Activated naive CD4-positive, alpha-beta T cell treated with anti-CD3 and anti-CD28 coated beads, Interleukin-2, amount 50 U/mL, for 72 hours (primary cell): ENCODE data around the gene GDF11. TPM values are rescaled to one million over a fixed set of nuclear protein-coding genes. Genes with fewer than 3 reads are reported as not detected.

Source experiments
- ATAC-seq, 2 donors: fragments of 150-1000 bp; cut with Tn5 transposase; 2 replicates each; pipeline ENCODE4 v1.10.0; 2021; ENCODE audit warnings: mild to moderate bottlenecking in 2 of 2, moderate library complexity in 2 of 2
- DNase-seq, 2 donors: peaks; one replicate each; pipeline ENCODE4 v3.0.0; 2021 to 2022; ENCODE audit warnings: low spot score in 2 of 2
- H3K27ac Mint-ChIP-seq, 2 donors: one replicate each; pipeline ENCODE4 v1.8.0; 2022; ENCODE audit warnings: mild to moderate bottlenecking in 2 of 2, mixed read lengths in 2 of 2
- H3K36me3 Mint-ChIP-seq, 2 donors: one replicate each; pipeline ENCODE4 v1.8.0; 2022; ENCODE audit warnings: mixed read lengths in 2 of 2
- H3K9me3 Mint-ChIP-seq, 2 donors: one replicate each; pipeline ENCODE4 v1.8.0; 2022; ENCODE audit warnings: mixed read lengths in 2 of 2
- total RNA-seq, 2 donors: library from RNA; stranded (reverse); gene quantifications; one replicate each; pipeline ENCODE4 v1.2.3, GENCODE V29; 2022

GDF11 gene
- total RNA-seq, 2 donors from 2014 or later = 5.9 to 12.0 TPM

- no peak for ATAC-seq
- no peak for DNase-seq
- Mint-ChIP-seq H3K9me3 (no peaks in the 10 kb centered on the region), H3K27ac (peak overlapping the region in 1 of 2 donors; percentile 92), H3K36me3 (no peaks in the 10 kb centered on the region)
Measured at GRCh38 chr12:55718015-55718414, 24.9 kb upstream of the GDF11 start.

DNA sequence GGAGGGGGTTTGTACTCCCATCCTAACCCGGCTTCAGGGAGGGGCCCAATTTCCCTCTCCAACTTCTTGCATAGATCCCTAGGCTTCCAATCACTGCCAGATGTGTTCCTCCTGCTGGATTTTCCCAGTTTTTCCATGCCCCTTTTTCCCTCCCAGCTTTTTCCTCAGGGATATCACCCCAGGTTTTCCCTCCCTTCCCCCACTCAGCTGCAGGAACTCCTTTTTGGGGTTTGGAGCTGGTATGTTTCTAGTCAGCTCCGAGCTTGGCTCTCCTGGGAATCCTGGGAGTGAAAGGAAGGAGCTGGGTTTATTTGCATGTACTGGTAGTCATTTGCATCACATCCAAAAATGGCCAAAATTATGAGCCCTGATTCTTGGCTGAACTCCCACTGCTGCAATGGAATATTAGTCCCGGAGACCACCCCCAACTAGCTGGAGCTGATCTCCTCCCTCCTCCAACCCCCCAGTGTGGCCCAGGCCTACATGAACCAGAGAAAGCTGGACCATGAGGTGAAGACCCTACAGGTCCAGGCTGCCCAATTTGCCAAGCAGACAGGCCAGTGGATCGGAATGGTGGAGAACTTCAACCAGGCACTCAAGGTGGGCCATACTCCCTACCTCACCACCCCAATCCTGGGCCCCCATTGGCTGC lies 24.2 kb upstream of the GDF11 start:
- no peak for ATAC-seq
- no peak for DNase-seq
- Mint-ChIP-seq H3K36me3 (no peaks in the 10 kb centered on the region), H3K9me3 (no peaks in the 10 kb centered on the region), H3K27ac (no peak overlapping the region)

- Mint-ChIP-seq H3K27ac (no peak overlapping the region), H3K9me3 (no peaks in the 10 kb centered on the region), H3K36me3 (no peaks in the 10 kb centered on the region)
- ATAC-seq = no peak
- no peak for DNase-seq
Measured at GRCh38 chr12:55719371-55719770, 23.6 kb upstream of the GDF11 start.

DNA sequence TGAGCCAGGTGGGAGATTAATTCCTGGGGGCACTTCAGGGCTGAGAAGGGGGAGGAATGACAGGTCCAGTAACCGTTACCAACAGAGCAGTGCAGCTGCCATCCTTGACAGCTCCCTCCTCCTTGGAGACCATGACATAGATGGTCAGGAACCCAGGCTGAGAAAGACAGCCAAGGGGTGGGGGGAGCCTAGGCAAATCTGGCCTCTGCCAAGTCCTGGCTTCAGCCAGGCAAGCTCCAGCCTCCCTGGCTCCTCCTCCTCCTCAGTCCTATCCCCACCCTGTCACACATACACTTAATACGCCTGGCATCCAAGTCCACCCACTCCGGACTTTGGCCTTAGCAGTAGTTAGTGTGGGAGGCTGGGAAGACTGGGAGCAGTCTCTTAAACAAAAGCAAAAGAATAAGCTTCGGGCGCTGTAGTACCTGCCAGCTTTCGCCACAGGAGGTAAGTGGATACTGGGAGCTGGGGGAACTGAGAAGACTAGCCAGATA lies 22.8 kb upstream of the GDF11 start, which contains the start of gene RDH5:
Gene RDH5, plus strand, starts transcription at position 323 of the 494 bp plus-strand sequence. CDS start 792 bp downstream, outside the sequence.
- no peak within 1 kb of the TSS for H3K27ac Mint-ChIP-seq
- no peak for ATAC-seq
- no peaks in the 10 kb centered on the region for H3K9me3 Mint-ChIP-seq
- H3K36me3 Mint-ChIP-seq = no peaks in the 10 kb centered on the region
- no peak for DNase-seq

DNA sequence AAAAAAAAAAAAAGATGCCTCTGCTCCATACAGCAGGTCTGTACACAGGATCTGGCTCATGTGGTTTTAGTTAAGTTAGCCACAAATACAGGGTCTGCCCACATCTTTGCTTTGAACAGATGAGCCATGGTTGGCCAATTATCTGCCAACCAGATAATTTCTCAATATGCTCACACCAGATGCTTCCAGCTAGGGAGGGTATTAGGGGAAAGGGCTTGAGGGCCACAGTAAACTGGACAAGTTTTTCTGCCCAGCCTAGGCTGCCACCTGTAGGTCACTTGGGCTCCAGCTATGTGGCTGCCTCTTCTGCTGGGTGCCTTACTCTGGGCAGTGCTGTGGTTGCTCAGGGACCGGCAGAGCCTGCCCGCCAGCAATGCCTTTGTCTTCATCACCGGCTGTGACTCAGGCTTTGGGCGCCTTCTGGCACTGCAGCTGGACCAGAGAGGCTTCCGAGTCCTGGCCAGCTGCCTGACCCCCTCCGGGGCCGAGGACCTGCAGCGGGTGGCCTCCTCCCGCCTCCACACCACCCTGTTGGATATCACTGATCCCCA lies 22.0 kb upstream of the GDF11 start:
- no peak overlapping the region for H3K27ac Mint-ChIP-seq
- no peaks in the 10 kb centered on the region for H3K36me3 Mint-ChIP-seq
- ATAC-seq = no peak

DNA sequence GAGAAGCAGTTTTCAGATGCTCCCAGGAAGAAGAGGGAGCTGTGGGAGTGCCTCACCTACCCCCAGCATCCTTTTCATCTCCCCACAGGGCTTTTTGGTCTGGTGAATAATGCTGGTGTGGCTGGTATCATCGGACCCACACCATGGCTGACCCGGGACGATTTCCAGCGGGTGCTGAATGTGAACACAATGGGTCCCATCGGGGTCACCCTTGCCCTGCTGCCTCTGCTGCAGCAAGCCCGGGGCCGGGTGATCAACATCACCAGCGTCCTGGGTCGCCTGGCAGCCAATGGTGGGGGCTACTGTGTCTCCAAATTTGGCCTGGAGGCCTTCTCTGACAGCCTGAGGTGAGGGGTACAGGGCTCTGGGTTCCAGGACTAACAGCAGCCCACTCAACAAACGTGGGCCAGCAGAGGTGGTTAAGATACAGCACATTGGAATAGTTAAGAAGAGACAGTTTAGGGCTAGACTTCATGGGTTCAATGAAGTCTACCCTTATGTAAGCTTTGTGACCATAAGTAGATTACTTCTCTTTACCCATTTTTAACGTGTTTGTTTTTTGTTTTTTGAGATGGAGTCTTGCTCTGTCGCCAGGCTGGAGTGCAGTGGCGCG lies 21.2 kb upstream of the GDF11 start:
- ATAC-seq (no peak), DNase-seq (no peak)
- Mint-ChIP-seq H3K27ac (no peak overlapping the region), H3K9me3 (no peaks in the 10 kb centered on the region), H3K36me3 (no peaks in the 10 kb centered on the region)

More for the DNA sequence above, 22.0 kb upstream of the GDF11 start:
- no peaks in the 10 kb centered on the region for H3K9me3 Mint-ChIP-seq
- DNase-seq = no peak

- Mint-ChIP-seq H3K9me3 (no peaks in the 10 kb centered on the region), H3K36me3 (no peaks in the 10 kb centered on the region), H3K27ac (no peak overlapping the region)
- ATAC-seq (no peak), DNase-seq (no peak)
Measured at GRCh38 chr12:55722948-55723347, 20.0 kb upstream of the GDF11 start.

- ATAC-seq (no peak), DNase-seq (no peak)
- no peaks in the 10 kb centered on the region for H3K9me3 Mint-ChIP-seq
- no peaks in the 10 kb centered on the region for H3K36me3 Mint-ChIP-seq
- peak overlapping the region in 1 of 2 donors; percentile 12 for H3K27ac Mint-ChIP-seq
Measured at GRCh38 chr12:55723516-55724225, 19.3 kb upstream of the GDF11 start.

GRCh38 chr12:55724226-55724939 lies 18.5 kb upstream of the GDF11 start:
- DNase-seq = peak in 1 of 2 donors; percentile 72

DNA sequence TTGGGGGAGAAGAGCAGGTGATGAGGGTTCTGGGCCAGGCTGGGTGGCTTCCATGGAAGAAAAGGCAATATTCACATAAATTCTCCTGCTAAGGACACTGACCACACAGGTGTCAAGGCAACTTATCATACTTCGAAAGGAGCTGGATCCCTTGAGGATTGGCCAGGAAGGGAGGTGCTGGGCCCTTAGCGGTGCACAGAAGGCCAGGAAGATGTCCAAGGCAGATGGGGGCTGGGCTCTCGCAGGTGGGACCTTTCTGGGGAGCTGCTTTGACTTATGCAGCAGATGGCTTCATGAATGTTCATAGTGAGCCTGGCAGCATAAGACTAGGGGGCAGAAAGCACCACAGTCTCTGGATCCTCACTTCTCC lies 18.0 kb upstream of the GDF11 start:
- peak overlapping the region in 1 of 2 donors; percentile 12 for H3K27ac Mint-ChIP-seq
- H3K36me3 Mint-ChIP-seq = peaks cover 0 to 6% of the 10 kb centered on the region in 2 donors
- no peaks in the 10 kb centered on the region for H3K9me3 Mint-ChIP-seq
- no peak for DNase-seq
- ATAC-seq = no peak

More at GRCh38 chr12:55724226-55724939, 18.5 kb upstream of the GDF11 start:
- peaks cover 0 to under 1% of the 10 kb centered on the region in 2 donors for H3K36me3 Mint-ChIP-seq
- H3K27ac Mint-ChIP-seq = peak overlapping the region in 1 of 2 donors; percentile 12
- ATAC-seq = peak in 1 of 2 donors; percentile 43
- no peaks in the 10 kb centered on the region for H3K9me3 Mint-ChIP-seq

DNA sequence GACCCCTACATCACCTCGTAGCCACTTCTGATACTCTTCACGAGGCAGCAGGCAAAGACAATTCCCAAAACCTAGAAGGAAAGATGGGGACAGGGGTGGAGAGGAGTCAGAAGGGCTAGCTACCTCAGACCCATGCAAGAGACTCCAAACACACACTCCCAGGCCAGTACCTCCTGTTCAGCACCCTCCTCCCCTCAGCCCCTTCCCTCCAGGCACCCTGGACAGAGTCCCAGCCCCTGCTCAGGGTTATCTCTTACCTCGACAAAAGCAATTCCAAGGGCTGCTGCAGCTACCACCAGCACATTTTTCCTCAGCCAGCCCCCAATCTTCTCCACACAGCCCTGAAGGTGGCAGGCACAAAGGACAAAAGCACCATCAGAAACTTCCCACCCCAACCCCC lies 17.4 kb upstream of the GDF11 start:
- Mint-ChIP-seq H3K27ac (no peak overlapping the region), H3K9me3 (no peaks in the 10 kb centered on the region), H3K36me3 (peaks cover 0 to 9% of the 10 kb centered on the region in 2 donors)
- ATAC-seq (no peak), DNase-seq (no peak)

DNA sequence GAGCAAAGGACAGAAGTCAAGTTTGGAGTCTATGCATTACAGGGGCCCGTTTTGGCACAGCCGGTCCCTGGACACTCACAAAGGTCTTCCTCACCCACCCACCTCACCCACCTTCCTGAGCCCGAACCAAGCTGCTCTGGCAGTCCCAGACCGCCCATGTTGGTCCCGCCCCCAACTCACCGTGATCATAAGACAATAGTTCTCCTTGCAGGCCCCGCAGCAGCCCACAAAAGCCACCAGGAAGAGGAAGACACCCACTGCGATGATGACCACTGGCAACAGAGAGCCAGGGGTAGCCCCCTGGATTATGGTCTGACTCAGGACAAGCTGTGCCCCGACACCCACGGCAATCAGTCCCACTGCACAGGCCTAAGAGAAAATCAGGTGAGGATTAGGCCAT lies 16.0 kb upstream of the GDF11 start:
- DNase-seq (no peak), ATAC-seq (no peak)
- no peaks in the 10 kb centered on the region for H3K9me3 Mint-ChIP-seq
- H3K27ac Mint-ChIP-seq = peak overlapping the region in 1 of 2 donors; percentile 44
- H3K36me3 Mint-ChIP-seq = peaks cover 0 to 9% of the 10 kb centered on the region in 2 donors

GRCh38 chr12:55727643-55728185 lies 15.2 kb upstream of the GDF11 start:
- H3K27ac Mint-ChIP-seq = peak overlapping the region in 1 of 2 donors; percentile 77
- DNase-seq (no peak), ATAC-seq (no peak)
- H3K36me3 Mint-ChIP-seq = peaks cover 0 to 9% of the 10 kb centered on the region in 2 donors
- H3K9me3 Mint-ChIP-seq = no peaks in the 10 kb centered on the region

DNA sequence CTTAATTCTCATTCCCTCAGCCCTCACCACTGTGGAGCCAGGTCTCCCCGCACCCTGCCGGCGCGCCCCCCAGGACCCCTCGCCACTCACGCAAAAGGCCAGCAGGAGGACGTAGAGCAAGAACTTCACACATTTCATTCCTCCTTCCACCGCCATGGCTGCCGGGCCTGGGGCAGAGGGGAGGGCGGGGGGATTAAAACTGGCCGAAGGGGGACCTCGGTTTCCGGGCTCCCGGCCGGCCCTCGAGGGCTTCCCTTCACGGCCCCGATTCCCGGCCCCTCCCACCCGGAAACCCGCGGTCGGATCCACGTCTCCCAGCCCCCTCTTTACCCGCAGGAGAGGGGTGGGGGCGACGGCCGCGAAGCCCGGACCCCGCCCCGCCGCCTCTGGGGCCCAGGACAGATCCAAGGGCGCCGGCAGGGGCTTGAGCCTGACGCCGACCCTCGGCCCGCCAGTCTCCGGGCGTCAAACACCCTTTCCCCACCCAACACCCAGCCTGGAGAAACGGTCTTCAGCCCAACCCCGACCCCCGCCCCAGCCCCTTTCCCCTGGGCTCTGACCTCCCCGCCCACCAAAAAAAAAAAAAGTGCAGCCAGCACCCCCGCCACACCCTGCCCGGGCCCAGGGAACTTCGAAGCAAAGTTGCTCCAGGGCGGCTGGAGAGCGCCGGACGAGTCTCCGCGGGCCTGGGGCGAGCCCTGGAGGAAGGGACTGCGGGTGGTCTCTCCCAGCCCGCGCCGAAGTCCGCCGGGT lies 14.6 kb upstream of the GDF11 start:
- no peak for DNase-seq
- no peak for ATAC-seq
- H3K36me3 Mint-ChIP-seq = peaks cover 0 to 9% of the 10 kb centered on the region in 2 donors
- H3K27ac Mint-ChIP-seq = peak overlapping the region; percentile 14 to 79
- no peaks in the 10 kb centered on the region for H3K9me3 Mint-ChIP-seq

- peak within 1 kb of the TSS; percentile 79 to 93 for H3K27ac Mint-ChIP-seq
Measured at GRCh38 chr12:55728939-55729818, 13.7 kb upstream of the GDF11 start, which contains the start of gene CD63. TSS of gene CD63 (minus strand) at chr12:55729009. CDS start at chr12:55728341, 668 bp downstream.

More at GRCh38 chr12:55728939-55729818, 13.7 kb upstream of the GDF11 start, which contains the start of gene CD63:
- Mint-ChIP-seq H3K9me3 (no peaks in the 10 kb centered on the region), H3K36me3 (peaks cover 0 to 9% of the 10 kb centered on the region in 2 donors)
- ATAC-seq (peak; percentile 75 to 80), DNase-seq (peak; percentile 69 to 89)
